Measurements from ENCODE around the gene TCEA2. TPM values are rescaled to one million over a fixed set of nuclear protein-coding genes. Genes with fewer than 3 reads are reported as not detected.

The TCEA2 gene
- total and polyA plus RNA-seq, 5 experiments from 2014 or later, result 22.5 to 42.7 (median 33.0) TPM

DNA sequence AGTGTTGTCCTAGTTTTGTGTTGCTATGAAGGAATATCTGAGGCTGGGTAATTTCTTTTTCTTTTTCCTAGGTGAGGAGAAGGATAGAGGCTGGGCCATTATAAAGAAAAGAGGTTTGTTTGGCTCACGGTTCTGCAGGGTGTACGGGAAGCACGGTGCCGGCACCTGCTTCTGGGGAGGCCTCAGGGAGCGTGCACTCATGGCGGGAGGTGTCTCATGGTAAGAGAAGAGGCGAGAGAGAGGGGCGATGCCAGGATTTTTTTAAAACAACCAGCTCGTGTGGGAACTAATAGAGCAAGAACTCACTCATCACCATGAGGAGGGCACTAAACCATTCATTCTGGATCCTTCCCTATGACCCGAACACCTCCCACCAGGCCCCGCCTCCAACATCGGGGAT, 58.6 kb downstream of the TCEA2 start:
- H3K9me3 Mint-ChIP-seq, result no peaks in the 10 kb centered on the region
- H3K4me1 Mint-ChIP-seq, result peaks cover 7 to 9% (median 9%) of the 10 kb centered on the region in 4 donors
- no peak overlapping the region for H3K27ac Mint-ChIP-seq
- no peak for ATAC-seq
- peaks cover 0 to 10% (median 2%) of the 10 kb centered on the region in 5 donors for H3K27me3 Mint-ChIP-seq
- DNase-seq, result peak in 2 of 10 donors; percentile 4 to 15
- no peak overlapping the region for H3K4me3 Mint-ChIP-seq
- POLR2A ChIA-PET, result interaction anchor here (1.9 to 3.4 kb wide), 3 partner anchors 37 to 82 kb away, joined by 9 to 13 read pairs (median 13); partner anchors contain the start of genes LKAAEAR1, OPRL1 and RGS19
- no peaks in the 10 kb centered on the region for H3K36me3 Mint-ChIP-seq

Small RNA genes lying within 50 kb of the gene (microRNA-seq; reads per million reads assigned to microRNA genes)
- not detected for gene MIR6813 (ENCODE audit: borderline microRNAs expressed)

Other genes with a start within 250 kb of the TCEA2 start
- not detected for gene ZBTB46, start 231.9 kb upstream of the TCEA2 start, total RNA-seq
- gene ZBTB46, start 231.9 kb upstream of the TCEA2 start, polyA plus RNA-seq, result under 1 TPM; 0.06 to 0.08 (median 0.06) TPM
- gene ABHD16B, start 201.7 kb upstream of the TCEA2 start, total RNA-seq, result not detected
- under 1 TPM; 0.29 to 0.60 (median 0.57) TPM for gene ABHD16B, start 201.7 kb upstream of the TCEA2 start, polyA plus RNA-seq
- 10 to 100 TPM; 39.3 to 42.0 TPM for gene TPD52L2, start 197.9 kb upstream of the TCEA2 start, total RNA-seq
- 10 to 100 TPM; 56.4 to 79.0 (median 68.3) TPM for gene TPD52L2, start 197.9 kb upstream of the TCEA2 start, polyA plus RNA-seq
- 10 to 100 TPM; 51.8 to 52.9 TPM for gene DNAJC5, start 168.1 kb upstream of the TCEA2 start, total RNA-seq
- gene DNAJC5, start 168.1 kb upstream of the TCEA2 start, polyA plus RNA-seq, result 1 to 10 TPM; 4.7 to 7.1 (median 6.7) TPM
- gene UCKL1, start 106.8 kb upstream of the TCEA2 start, total RNA-seq, result 10 to 100 TPM; 48.2 to 50.9 TPM
- gene UCKL1, start 106.8 kb upstream of the TCEA2 start, polyA plus RNA-seq, result 10 to 100 TPM; 19.8 to 28.3 (median 21.0) TPM
- 10 to 100 TPM; 17.7 to 19.4 TPM for gene ZNF512B, start 93.3 kb upstream of the TCEA2 start, total RNA-seq
- gene ZNF512B, start 93.3 kb upstream of the TCEA2 start, polyA plus RNA-seq, result 1 to 10 TPM in 1 of 3 donors, under 1 TPM in 2; 0.57 to 1.5 (median 0.59) TPM
- 1 to 10 TPM; 7.7 to 9.3 TPM for gene SAMD10, start 83.6 kb upstream of the TCEA2 start, total RNA-seq
- 10 to 100 TPM in 1 of 3 donors, 1 to 10 TPM in 2; 7.4 to 15.4 (median 8.9) TPM for gene SAMD10, start 83.6 kb upstream of the TCEA2 start, polyA plus RNA-seq
- 10 to 100 TPM; 91.1 to 93.3 TPM for gene PRPF6, start 82.1 kb upstream of the TCEA2 start, total RNA-seq
- 100 to 1,000 TPM in 1 of 3 donors, 10 to 100 TPM in 2; 67.2 to 110 (median 85.9) TPM for gene PRPF6, start 82.1 kb upstream of the TCEA2 start, polyA plus RNA-seq
- 1 to 10 TPM; 5.6 to 5.8 TPM for gene C20orf204, start 27.0 kb upstream of the TCEA2 start, total RNA-seq
- under 1 TPM in 1 of 3 donors, not detected in 2; 0.54 TPM for gene C20orf204, start 27.0 kb upstream of the TCEA2 start, polyA plus RNA-seq
- gene SOX18, start 13.6 kb upstream of the TCEA2 start, total RNA-seq, result not detected
- not detected for gene SOX18, start 13.6 kb upstream of the TCEA2 start, polyA plus RNA-seq
- gene RGS19, start 16.3 kb downstream of the TCEA2 start, total RNA-seq, result 10 to 100 TPM; 16.9 to 20.7 TPM
- 10 to 100 TPM; 50.9 to 67.5 (median 59.4) TPM for gene RGS19, start 16.3 kb downstream of the TCEA2 start, polyA plus RNA-seq
- gene OPRL1, start 16.9 kb downstream of the TCEA2 start, total RNA-seq, result 1 to 10 TPM in 1 of 2 experiments, under 1 TPM in 1; 0.91 to 1.1 TPM
- gene OPRL1, start 16.9 kb downstream of the TCEA2 start, polyA plus RNA-seq, result 1 to 10 TPM in 1 of 3 donors, under 1 TPM in 2; 0.77 to 1.6 (median 0.82) TPM
- gene LKAAEAR1, start 21.2 kb downstream of the TCEA2 start, total RNA-seq, result not detected
- 1 to 10 TPM in 1 of 3 donors, under 1 TPM in 1, not detected in 1; 0.63 to 1.1 TPM for gene LKAAEAR1, start 21.2 kb downstream of the TCEA2 start, polyA plus RNA-seq
- not detected for gene NPBWR2, start 44.4 kb downstream of the TCEA2 start, total RNA-seq
- gene NPBWR2, start 44.4 kb downstream of the TCEA2 start, polyA plus RNA-seq, result not detected
- gene MYT1, start 101.3 kb downstream of the TCEA2 start, total RNA-seq, result not detected
- gene MYT1, start 101.3 kb downstream of the TCEA2 start, polyA plus RNA-seq, result not detected
- gene PCMTD2, start 192.6 kb downstream of the TCEA2 start, total RNA-seq, result 100 to 1,000 TPM; 229 to 231 TPM
- 10 to 100 TPM; 63.1 to 80.2 (median 74.4) TPM for gene PCMTD2, start 192.6 kb downstream of the TCEA2 start, polyA plus RNA-seq

All from naive thymus-derived CD8-positive, alpha-beta T cell (primary cell).